MM.1S (cell line): Measurements from ENCODE around the gene P2RX5.

Experiments
- DNase-seq: peaks from one replicate; pipeline ENCODE4 v3.0.0-alpha.2; 2015
- H2AFZ ChIP-seq: fragments of 300-600 bp; sonication (generic); 2 replicates; pipeline ENCODE4 v1.6.0; 2016; ENCODE audit warnings: antibody characterized with exemption, low read length
- H3F3A ChIP-seq: fragments of 300-600 bp; sonication (generic); 2 replicates; pipeline ENCODE4 v1.6.1; 2016; ENCODE audit warnings: mild to moderate bottlenecking, antibody characterized with exemption, low read length, moderate library complexity, mixed read lengths; ENCODE audit not compliant: insufficient read depth
- H3K27ac ChIP-seq: fragments of 300-600 bp; sonication (generic); 2 replicates; pipeline ENCODE4 v1.5.1; 2016; ENCODE audit warnings: mild to moderate bottlenecking, low read length
- H3K27me3 ChIP-seq: fragments of 300-600 bp; sonication (generic); replicated peaks from 2 replicates; pipeline ENCODE4 v1.6.0; 2016; ENCODE audit warnings: low read length; ENCODE audit not compliant: insufficient read depth
- H3K36me3 ChIP-seq: fragments of 300-600 bp; sonication (generic); replicated peaks from 2 replicates; pipeline ENCODE4 v1.6.1; 2016; ENCODE audit warnings: mild to moderate bottlenecking, low read length, mixed read lengths; ENCODE audit not compliant: insufficient read depth
- H3K4me1 ChIP-seq: fragments of 300-600 bp; sonication (generic); 2 replicates; pipeline ENCODE4 v1.6.1; 2016; ENCODE audit warnings: low read length, mixed read lengths
- H3K4me2 ChIP-seq: fragments of 300-600 bp; sonication (generic); 2 replicates; pipeline ENCODE4 v1.6.0; 2016; ENCODE audit warnings: low read depth, low read length
- H3K4me3 ChIP-seq: fragments of 300-600 bp; sonication (generic); 2 replicates; pipeline ENCODE4 v1.5.1; 2016; ENCODE audit warnings: low read length, mixed read lengths
- H3K79me2 ChIP-seq: fragments of 300-600 bp; sonication (generic); 2 replicates; pipeline ENCODE4 v1.6.1; 2016; ENCODE audit warnings: mixed run types, low read length, mixed read lengths
- H3K9ac ChIP-seq: fragments of 300-600 bp; sonication (generic); 2 replicates; pipeline ENCODE4 v1.6.1; 2016; ENCODE audit warnings: low read length, mixed read lengths
- H3K9me2 ChIP-seq: fragments of 300-600 bp; sonication (generic); replicated peaks from 2 replicates; pipeline ENCODE4 v1.6.1; 2016; ENCODE audit warnings: mild to moderate bottlenecking, low read length, mixed read lengths; ENCODE audit not compliant: insufficient read depth
- H3K9me3 ChIP-seq: fragments of 300-600 bp; sonication (generic); replicated peaks from 2 replicates; pipeline ENCODE4 v1.6.1; 2016; ENCODE audit warnings: mild to moderate bottlenecking, low read length, mixed read lengths; ENCODE audit not compliant: insufficient read depth
- H4K20me1 ChIP-seq: fragments of 300-600 bp; sonication (generic); 2 replicates; pipeline ENCODE4 v1.6.1; 2016; ENCODE audit warnings: mild to moderate bottlenecking, low read length, moderate library complexity, mixed read lengths; ENCODE audit not compliant: insufficient read depth
- CTCF ChIP-seq: fragments of 300-600 bp; sonication (generic); IDR thresholded peaks from 2 replicates; pipeline ENCODE4 v1.5.1; 2016; ENCODE audit warnings: antibody characterized with exemption, low read length, mixed read lengths
- EZH2 ChIP-seq: fragments of 300-600 bp; sonication (generic); optimal IDR thresholded peaks from 2 replicates; pipeline ENCODE3; 2017; ENCODE audit warnings: low read depth, mild to moderate bottlenecking, antibody characterized with exemption, low read length, mixed read lengths
- EZH2phosphoT487 ChIP-seq: fragments of 300-600 bp; sonication (generic); IDR thresholded peaks from 2 replicates; pipeline ENCODE4 v1.6.1; 2018; ENCODE audit warnings: antibody characterized with exemption, low read length

P2RX5 gene

GRCh38 chr17:3695723-3696411 is at the start of gene P2RX5:
TSS of gene P2RX5 (minus strand) at chr17:3696155. CDS start at chr17:3696005, 150 bp downstream.
- Histone ChIP-seq H3K9me2 (no peaks in the 10 kb centered on the region), H3F3A (no peaks in the 10 kb centered on the region), H3K27me3 (no peaks in the 10 kb centered on the region), H3K4me3 (peak within 1 kb of the TSS; percentile 95), H2AFZ (peak within 1 kb of the TSS; percentile 85), H3K36me3 (no peaks in the 10 kb centered on the region), H3K4me2 (peak within 1 kb of the TSS; percentile 94), H3K79me2 (peaks cover 47% of the 10 kb centered on the region), H3K4me1 (0 out of 2 replicates have a peak, but pooled peaks cover 3% of the 10 kb centered on the region), H3K9ac (peak within 1 kb of the TSS; percentile 77), H3K27ac (peak within 1 kb of the TSS; percentile 35; the same call in 1 of the 2 replicates), H4K20me1 (no peaks in the 10 kb centered on the region), H3K9me3 (no peaks in the 10 kb centered on the region)
- peak; percentile 65 for DNase-seq
- no peak for TF ChIP-seq EZH2
- no peak for TF ChIP-seq CTCF
- no peak for TF ChIP-seq EZH2phosphoT487

GRCh38 chr17:3745071-3745470 is 49.1 kb upstream of the P2RX5 start:
- no peak for TF ChIP-seq CTCF
- no peak for TF ChIP-seq EZH2phosphoT487
- TF ChIP-seq EZH2: no peak
- no peaks in the 10 kb centered on the region for H3K36me3 ChIP-seq
- no peak overlapping the region for H3K4me3 ChIP-seq
- H4K20me1 ChIP-seq: no peaks in the 10 kb centered on the region
- no peak for DNase-seq
- H3K27me3 ChIP-seq: no peaks in the 10 kb centered on the region
- H3K9me2 ChIP-seq: no peaks in the 10 kb centered on the region
- no peak overlapping the region for H3K27ac ChIP-seq
- H2AFZ ChIP-seq: no peak overlapping the region
- no peaks in the 10 kb centered on the region for H3F3A ChIP-seq
- no peak overlapping the region for H3K4me2 ChIP-seq
- H3K79me2 ChIP-seq: no peaks in the 10 kb centered on the region
- H3K9ac ChIP-seq: no peak overlapping the region
- no peaks in the 10 kb centered on the region for H3K9me3 ChIP-seq
- no peaks in the 10 kb centered on the region for H3K4me1 ChIP-seq

- Histone ChIP-seq H2AFZ (no peak overlapping the region), H3K27me3 (no peaks in the 10 kb centered on the region), H3K9me3 (no peaks in the 10 kb centered on the region), H3K4me1 (no peaks in the 10 kb centered on the region), H3K9ac (no peak overlapping the region), H3F3A (no peaks in the 10 kb centered on the region), H3K4me2 (no peak overlapping the region), H4K20me1 (no peaks in the 10 kb centered on the region), H3K79me2 (no peaks in the 10 kb centered on the region), H3K27ac (no peak overlapping the region), H3K9me2 (no peaks in the 10 kb centered on the region), H3K4me3 (no peak overlapping the region), H3K36me3 (no peaks in the 10 kb centered on the region)
- no peak for DNase-seq
- TF ChIP-seq EZH2 (no peak), CTCF (no peak), EZH2phosphoT487 (no peak)
Observed at GRCh38 chr17:3744014-3744413, 48.1 kb upstream of the P2RX5 start.
